Pancreas (tissue), 10 donors: ENCODE measurements around the gene OSBPL3. TPM values are rescaled to one million over a fixed set of nuclear protein-coding genes. Genes with fewer than 3 reads are reported as not detected.

Experiments used
- ATAC-seq, 4 donors: fragments of 200-7000 bp; cut with Tn5 transposase; one replicate each; pipeline versions ENCODE4 v1.8.0 to v1.9.1; 2020; ENCODE audit warnings: mild to moderate bottlenecking in 4 of 4, moderate library complexity in 4 of 4
- DNase-seq, 6 donors: peaks; one replicate each; pipeline ENCODE4 v3.0.0-alpha.2; 2020
- FAIRE-seq: peaks from 2 replicates; lab custom pipeline; 2012; peaks lifted over from hg19 to GRCh38; lab: Jason Lieb, UNC
- H3K27ac ChIP-seq, 4 donors: fragments of 200-600 bp; sonication (generic); 1 replicate in 3 of 4; 2 replicates in 1 of 4; pipeline versions ENCODE4 v1.5.0 to v1.8.0; 2020
- H3K27me3 ChIP-seq, 4 donors: fragments of 200-600 bp; one replicate each; pipeline ENCODE4 v1.8.0; 2021
- H3K36me3 ChIP-seq, 3 donors: fragments of 200-600 bp; sonication (generic) in 1 of 3; one replicate each; pipeline versions ENCODE4 v1.5.0 to v1.8.0; 2020 to 2021
- H3K4me1 ChIP-seq, 3 donors: fragments of 200-600 bp; one replicate each; pipeline ENCODE4 v1.8.0; 2021
- H3K4me3 ChIP-seq, 4 donors: fragments of 200-600 bp; sonication (generic) in 2 of 4; one replicate each; pipeline versions ENCODE4 v1.5.0 to v1.8.0; 2020 to 2021
- H3K9me3 ChIP-seq, 4 donors: fragments of 200-600 bp; one replicate each; pipeline ENCODE4 v1.8.0; 2021
- CTCF ChIP-seq, 4 donors: fragments of 200-600 bp; sonication (generic) in 3 of 4; IDR thresholded peaks; one replicate each; pipeline versions ENCODE4 v1.5.0 to v1.8.0; 2021; ENCODE audit warnings: antibody characterized with exemption in 4 of 4
- WGBS, 2 donors: extraction: QIAGEN DNeasy Blood & Tissue Kit; methylation state at CpG; one replicate each; pipeline ENCODE4 v1.1.7; 2013; 5-methylcytosine and 5-hydroxymethylcytosine counted together
- intact Hi-C, 3 donors: fragments of 100-400 bp; cut with DNase I; formaldehyde crosslinking; loops; one replicate each; pipeline versions ENCODE4 v1.11.1 to v1.14.2; 2022
- polyA plus RNA-seq, 2 donors: library from polyadenylated mRNA; stranded (reverse); fragments of 200-250 nt; gene quantifications; one replicate each; pipeline ENCODE4 v1.2.3, GENCODE V29; 2013
- total RNA-seq, 6 donors: library from RNA; stranded (reverse); fragmentation: NEBNext Ultra II Directional in 4 of 6; extraction: Animal tissue kit (Norgen Biotek cat#: 25700) in 4 of 6; gene quantifications; one replicate each; pipeline versions ENCODE4 v1.2.1 to v1.2.4, GENCODE V29; 2021 to 2023
- donor health status: healthy with polysubstance abuse.
- donor health status: DM: no; HTN: no; CAD: no; lungs with moderate emphysema.
- donor health status: DM: no; HTN: no; CAD: no.
- donor health status: control.
- donor health status: control.
- donor health status: Bipolar disorder and iron deficiency.
- donor health status: DM: yes; HTN: yes; CAD: no.
- donor health status: DM: no; HTN: no; CAD: no.
- donor health status: DM: no; HTN: no; CAD: no.
- donor health status: DM: yes; HTN: yes; CAD: no.

Gene OSBPL3
- total and polyA plus RNA-seq, 8 donors = 1.5 to 9.5 (median 3.9) TPM

- Histone ChIP-seq H3K4me3 (no peak overlapping the region), H3K27me3 (no peaks in the 10 kb centered on the region), H3K27ac (no peak overlapping the region), H3K4me1 (no peaks in the 10 kb centered on the region), H3K9me3 (no peaks in the 10 kb centered on the region), H3K36me3 (no peaks in the 10 kb centered on the region)
- no peak for TF ChIP-seq CTCF (IDR thresholded peaks at IDR 0.05)
- no peak for DNase-seq
- ATAC-seq = no peak
- 71 to 77% methylated on average over 9 of the region's 9 CpGs for WGBS, 2 donors
- no peak for FAIRE-seq
- intact Hi-C loops = no loop called here
Measured at GRCh38 chr7:24793982-24794648, 185.9 kb downstream of the OSBPL3 start.

DNA sequence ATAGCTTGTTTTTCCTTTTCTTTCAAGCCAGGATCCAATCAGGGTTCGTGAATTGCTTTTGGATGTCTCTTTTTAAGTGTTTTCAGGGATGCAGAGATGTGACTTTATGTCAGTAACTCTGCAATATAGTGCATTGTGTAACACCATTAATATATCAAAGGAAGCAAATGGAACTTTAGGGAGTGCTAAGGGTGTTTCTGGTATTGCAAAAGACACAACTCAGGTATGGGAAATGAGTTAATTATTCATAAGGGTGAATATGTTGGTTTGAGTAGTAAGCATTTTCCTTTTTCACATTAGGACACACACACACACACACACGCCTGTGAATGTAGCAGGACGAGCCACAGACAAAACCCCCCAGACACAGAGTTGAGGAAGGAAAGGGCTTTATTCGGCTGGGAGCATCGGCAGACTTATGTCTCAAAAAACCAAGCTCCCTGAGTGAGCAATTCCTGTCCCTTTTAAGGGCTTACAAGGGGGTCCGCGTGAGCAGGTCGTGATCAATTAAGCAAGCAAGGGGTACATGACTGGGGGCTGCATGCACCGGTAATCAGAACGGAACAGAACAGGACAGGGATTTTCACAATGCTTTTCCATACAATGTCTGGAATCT is 190.9 kb downstream of the OSBPL3 start:
- intact Hi-C loops = no loop called here
- Histone ChIP-seq H3K9me3 (no peaks in the 10 kb centered on the region), H3K36me3 (no peaks in the 10 kb centered on the region), H3K27me3 (no peaks in the 10 kb centered on the region), H3K4me1 (no peaks in the 10 kb centered on the region), H3K4me3 (no peak overlapping the region), H3K27ac (no peak overlapping the region)
- ATAC-seq = no peak
- no peak for TF ChIP-seq CTCF (IDR thresholded peaks at IDR 0.05)
- no peak for DNase-seq
- FAIRE-seq = no peak
- WGBS, 2 donors = 92 to 93% methylated on average over 10 of the region's 10 CpGs

DNA sequence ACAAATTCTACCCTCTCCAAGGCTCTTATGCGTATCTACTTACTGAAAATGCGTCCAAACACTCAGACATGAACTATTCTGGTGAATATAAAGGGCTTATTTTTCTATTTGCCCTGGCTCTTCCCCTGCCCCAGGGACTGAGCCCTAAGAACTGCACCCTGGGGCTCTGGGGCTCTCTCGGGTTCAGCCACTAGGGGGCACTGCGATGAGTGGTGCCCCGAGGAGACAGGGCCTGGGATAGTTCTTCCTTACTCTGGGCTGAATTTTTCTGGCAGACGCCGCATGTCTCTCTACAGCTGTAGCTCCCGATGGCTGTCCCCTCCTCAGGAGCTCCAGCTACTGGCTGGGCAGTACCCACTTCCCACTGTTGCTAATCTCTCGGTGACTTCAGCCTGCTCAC is 191.9 kb downstream of the OSBPL3 start:
- WGBS, 2 donors = 87 to 93% methylated on average over 9 of the region's 9 CpGs
- no peaks in the 10 kb centered on the region for H3K27me3 ChIP-seq
- no peak for ATAC-seq
- no peak overlapping the region for H3K4me3 ChIP-seq
- H3K36me3 ChIP-seq = no peaks in the 10 kb centered on the region
- no peaks in the 10 kb centered on the region for H3K9me3 ChIP-seq
- H3K4me1 ChIP-seq = no peaks in the 10 kb centered on the region
- FAIRE-seq = no peak
- peak in 1 of 4 donors; percentile 10 for TF ChIP-seq CTCF (IDR thresholded peaks at IDR 0.05)
- DNase-seq = no peak
- intact Hi-C loops = no loop called here
- H3K27ac ChIP-seq = no peak overlapping the region

DNA sequence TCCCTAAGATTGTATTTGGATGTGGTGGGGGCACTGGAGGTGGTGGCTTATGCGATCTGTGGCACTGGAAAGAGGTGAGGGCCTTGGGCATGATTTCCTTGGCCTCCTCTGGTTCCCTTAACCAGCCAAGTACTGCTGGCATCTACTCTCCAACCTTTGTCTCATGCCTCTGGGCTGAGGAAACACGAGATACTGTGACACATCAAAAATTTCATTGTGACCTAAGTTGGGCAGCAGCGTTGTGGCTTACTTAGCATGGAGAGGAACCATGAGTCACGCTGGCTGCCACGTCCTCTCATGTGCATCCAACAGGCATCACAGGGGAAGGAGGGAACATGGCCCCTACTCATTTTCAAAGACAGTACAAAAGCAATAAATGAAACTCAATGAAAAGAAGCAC is 193.0 kb downstream of the OSBPL3 start:
- 73 to 77% methylated on average over 5 of the region's 5 CpGs for WGBS, 2 donors
- no peak for FAIRE-seq
- peak in 1 of 6 donors; percentile 20 for DNase-seq

More for the DNA sequence above, 193.0 kb downstream of the OSBPL3 start:
- H3K4me3 ChIP-seq = no peak overlapping the region
- no peaks in the 10 kb centered on the region for H3K4me1 ChIP-seq
- ATAC-seq = peak in 2 of 4 donors; percentile 64 to 76
- H3K9me3 ChIP-seq = no peaks in the 10 kb centered on the region
- H3K36me3 ChIP-seq = no peaks in the 10 kb centered on the region
- intact Hi-C loops = no loop called here
- H3K27me3 ChIP-seq = no peaks in the 10 kb centered on the region
- H3K27ac ChIP-seq = no peak overlapping the region
- TF ChIP-seq CTCF (IDR thresholded peaks at IDR 0.05) = no peak
